ENCODE measurements around the gene TSFM. TPM values are rescaled to one million over a fixed set of nuclear protein-coding genes. Genes with fewer than 3 reads are reported as not detected.
A peak's percentile ranks its signal among the peaks of the same experiment; 100 is the strongest.

Gene TSFM
- total and polyA plus RNA-seq, 9 of the 15 experiments (the other 6 are each of a cell fraction or from before 2014, with no cell fraction given) = 44.6 to 198 (median 60.2) TPM

- TF ChIP-seq E2F8 (IDR thresholded peaks at IDR 0.05; ENCODE audit: low read depth, partially characterized antibody) (peak; percentile 84), ZNF384 (IDR thresholded peaks at IDR 0.05; ENCODE audit: low read depth, low read length) (peak; percentile 81), EGR1 (conservative IDR thresholded peaks at IDR 0.05) (peak; percentile 96), NR4A1 (CRISPR knock-in tag; IDR thresholded peaks at IDR 0.05) (peak; percentile 44; the same call in 1 of the 2 replicates), NR4A1 (tag; IDR thresholded peaks at IDR 0.05) (peak; percentile 65; the same call in 1 of the 2 replicates), ELK1 (CRISPR knock-in tag; IDR thresholded peaks at IDR 0.05) (no peak), ATF1 (CRISPR knock-in tag; IDR thresholded peaks at IDR 0.05) (no peak), ATF1 (tag; IDR thresholded peaks at IDR 0.05) (peak; percentile 93), E2F4 (CRISPR knock-in tag; IDR thresholded peaks at IDR 0.05; ENCODE audit: low read depth) (peak; percentile 84)
Measured at GRCh38 chr12:57751788-57752667, 30.6 kb upstream of the TSFM start, which contains the start of gene CDK4 (continued).

All from K562 (cell line).